Measurements from ENCODE around the gene SAA1. TPM values are rescaled to one million over a fixed set of nuclear protein-coding genes. Genes with fewer than 3 reads are reported as not detected.

The SAA1 gene
- total RNA-seq: 13.3 TPM
- long read RNA-seq, partial matches to known transcripts: 0 of 3 reads
- long read RNA-seq, other reads (novel, unspliced or antisense): 0 of 3 reads

DNA sequence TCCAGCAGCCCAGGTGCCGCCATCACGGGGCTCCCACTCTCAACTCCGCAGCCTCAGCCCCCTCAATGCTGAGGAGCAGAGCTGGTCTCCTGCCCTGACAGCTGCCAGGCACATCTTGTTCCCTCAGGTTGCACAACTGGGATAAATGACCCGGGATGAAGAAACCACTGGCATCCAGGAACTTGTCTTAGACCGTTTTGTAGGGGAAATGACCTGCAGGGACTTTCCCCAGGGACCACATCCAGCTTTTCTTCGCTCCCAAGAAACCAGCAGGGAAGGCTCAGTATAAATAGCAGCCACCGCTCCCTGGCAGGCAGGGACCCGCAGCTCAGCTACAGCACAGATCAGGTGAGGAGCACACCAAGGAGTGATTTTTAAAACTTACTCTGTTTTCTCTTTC is at the start of gene SAA1:
Gene SAA1, plus strand, starts transcription at position 316 of the 400 bp plus-strand sequence. CDS start 624 bp downstream, outside the sequence.
- H3K27ac ChIP-seq: no peak within 1 kb of the TSS
- no peaks in the 10 kb centered on the region for H3K36me3 ChIP-seq
- H3K4me1 ChIP-seq: peaks cover 4% of the 10 kb centered on the region
- no peaks in the 10 kb centered on the region for H3K27me3 ChIP-seq
- no peak for ATAC-seq
- intact Hi-C loops (cut with DNase I): no loop called here
- no peak for DNase-seq
- no peaks in the 10 kb centered on the region for H3K9me3 ChIP-seq
- H3K4me3 ChIP-seq: no peak within 1 kb of the TSS
- TF ChIP-seq, protein P1, sequence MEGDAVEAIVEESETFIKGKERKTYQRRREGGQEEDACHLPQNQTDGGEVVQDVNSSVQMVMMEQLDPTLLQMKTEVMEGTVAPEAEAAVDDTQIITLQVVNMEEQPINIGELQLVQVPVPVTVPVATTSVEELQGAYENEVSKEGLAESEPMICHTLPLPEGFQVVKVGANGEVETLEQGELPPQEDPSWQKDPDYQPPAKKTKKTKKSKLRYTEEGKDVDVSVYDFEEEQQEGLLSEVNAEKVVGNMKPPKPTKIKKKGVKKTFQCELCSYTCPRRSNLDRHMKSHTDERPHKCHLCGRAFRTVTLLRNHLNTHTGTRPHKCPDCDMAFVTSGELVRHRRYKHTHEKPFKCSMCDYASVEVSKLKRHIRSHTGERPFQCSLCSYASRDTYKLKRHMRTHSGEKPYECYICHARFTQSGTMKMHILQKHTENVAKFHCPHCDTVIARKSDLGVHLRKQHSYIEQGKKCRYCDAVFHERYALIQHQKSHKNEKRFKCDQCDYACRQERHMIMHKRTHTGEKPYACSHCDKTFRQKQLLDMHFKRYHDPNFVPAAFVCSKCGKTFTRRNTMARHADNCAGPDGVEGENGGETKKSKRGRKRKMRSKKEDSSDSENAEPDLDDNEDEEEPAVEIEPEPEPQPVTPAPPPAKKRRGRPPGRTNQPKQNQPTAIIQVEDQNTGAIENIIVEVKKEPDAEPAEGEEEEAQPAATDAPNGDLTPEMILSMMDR (IDR thresholded peaks at IDR 0.05): no peak

DNA sequence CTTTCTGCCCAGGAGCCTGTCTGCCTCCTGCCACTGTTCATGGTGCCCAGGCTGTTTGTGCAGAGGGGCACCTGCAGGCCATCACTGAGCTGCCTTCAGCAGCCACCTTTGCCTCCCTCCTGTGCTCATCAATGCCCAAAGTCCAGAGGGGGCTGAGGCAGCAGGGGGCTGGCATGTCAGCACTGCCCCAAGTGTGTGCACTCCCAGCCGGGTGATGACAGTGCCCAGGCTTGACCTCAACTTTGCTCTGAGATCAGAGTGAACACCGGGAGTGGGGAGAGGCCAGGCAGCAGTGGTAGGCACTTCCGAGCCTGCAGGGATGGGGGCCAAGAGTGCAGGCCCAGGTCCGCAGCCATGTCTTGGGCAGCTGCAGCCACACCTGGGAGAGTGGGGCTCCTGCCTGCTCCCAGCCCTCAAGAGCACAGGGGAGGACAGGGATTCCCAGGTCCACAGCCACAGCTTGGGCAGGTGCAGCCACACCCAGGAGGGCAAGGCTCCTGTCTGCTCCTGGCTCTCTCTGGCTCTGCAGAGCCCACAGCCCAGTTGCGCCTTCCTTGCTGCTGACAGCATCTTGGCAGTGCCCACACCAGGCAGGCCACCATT is 44.7 kb upstream of the SAA1 start:
- Histone ChIP-seq H3K27me3 (no peaks in the 10 kb centered on the region), H3K9me3 (no peaks in the 10 kb centered on the region), H3K4me3 (no peak overlapping the region), H3K27ac (no peak overlapping the region), H3K4me1 (no peaks in the 10 kb centered on the region), H3K36me3 (no peaks in the 10 kb centered on the region)
- TF ChIP-seq, protein P1 (IDR thresholded peaks at IDR 0.05): no peak
- ATAC-seq (peak; percentile 43), DNase-seq (no peak)
- intact Hi-C loops (cut with DNase I): no loop called here

DNA sequence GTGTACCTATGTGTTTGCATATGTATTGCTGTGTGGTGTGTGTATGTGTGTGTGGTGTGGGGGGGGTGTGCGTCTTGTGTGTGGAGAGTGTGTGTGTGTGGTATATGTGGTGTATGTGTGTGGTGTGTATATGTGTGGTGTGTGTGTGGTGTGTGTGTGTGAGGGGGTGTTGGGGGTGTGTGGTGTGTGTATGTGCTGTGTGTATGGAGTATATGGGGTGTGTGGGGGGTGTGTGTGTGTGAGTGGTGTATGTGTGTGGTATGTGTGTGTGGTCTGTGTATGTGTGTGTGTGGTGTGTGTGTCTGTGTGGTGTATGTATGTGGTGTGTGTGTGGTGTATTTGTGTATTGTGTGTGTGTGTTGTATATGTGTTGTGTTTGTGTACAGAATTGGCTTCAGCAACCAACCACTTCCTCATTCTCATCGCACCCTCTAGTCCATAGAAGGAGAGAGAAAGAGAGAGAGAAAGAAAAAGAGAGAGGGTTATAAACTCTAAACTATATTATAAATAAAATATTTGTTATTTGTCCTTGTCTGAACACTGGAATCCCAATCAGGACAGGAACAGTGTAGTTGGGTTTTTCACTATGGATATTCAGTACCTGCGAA is 43.1 kb upstream of the SAA1 start:
- H3K27ac ChIP-seq: no peak overlapping the region
- no peaks in the 10 kb centered on the region for H3K27me3 ChIP-seq
- no peaks in the 10 kb centered on the region for H3K9me3 ChIP-seq
- ATAC-seq: no peak
- TF ChIP-seq, protein P1 (IDR thresholded peaks at IDR 0.05): no peak
- H3K4me3 ChIP-seq: no peak overlapping the region
- intact Hi-C loops (cut with DNase I): no loop called here
- no peak for DNase-seq
- H3K36me3 ChIP-seq: no peaks in the 10 kb centered on the region
- H3K4me1 ChIP-seq: no peaks in the 10 kb centered on the region

DNA sequence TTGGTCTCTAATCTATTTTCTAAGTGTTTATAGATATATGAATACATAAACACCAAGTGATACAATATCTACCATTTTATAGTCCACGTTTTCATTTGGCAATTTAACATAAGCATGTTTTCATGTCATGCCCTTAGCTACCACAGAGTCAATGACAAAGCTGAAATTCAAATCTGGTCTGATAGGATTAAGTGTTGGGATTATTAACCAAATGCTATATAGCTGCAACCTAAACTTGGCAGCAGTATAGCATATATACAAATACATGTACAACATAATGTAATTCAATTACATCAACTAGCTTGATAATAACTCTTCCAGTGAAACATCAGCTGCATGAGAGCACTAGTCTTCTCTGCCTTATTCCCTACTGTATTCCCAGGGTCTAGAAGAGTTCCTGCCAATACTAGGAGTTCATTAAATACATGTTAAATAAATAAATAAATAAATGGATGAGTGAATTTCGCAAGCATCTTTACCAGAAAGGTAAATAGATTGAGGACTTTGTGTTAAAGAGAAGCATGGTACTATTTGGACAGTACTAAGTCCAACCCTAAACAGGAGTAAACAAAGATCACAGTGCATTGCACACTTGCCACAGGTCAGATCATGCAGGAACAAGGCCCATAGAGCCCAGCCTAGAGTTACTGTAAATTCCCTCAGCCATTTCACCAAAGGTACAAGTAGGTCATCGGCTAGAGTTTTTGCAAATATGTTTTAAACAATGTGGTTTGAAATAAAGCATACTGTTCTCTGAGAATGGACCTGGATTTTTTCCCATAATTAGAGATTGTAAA is 42.3 kb upstream of the SAA1 start:
- Histone ChIP-seq H3K4me3 (no peak overlapping the region), H3K27me3 (no peaks in the 10 kb centered on the region), H3K9me3 (no peaks in the 10 kb centered on the region), H3K36me3 (no peaks in the 10 kb centered on the region), H3K27ac (no peak overlapping the region), H3K4me1 (no peaks in the 10 kb centered on the region)
- intact Hi-C loops (cut with DNase I): no loop called here
- TF ChIP-seq, protein P1 (IDR thresholded peaks at IDR 0.05): no peak
- DNase-seq: no peak
- ATAC-seq: no peak

DNA sequence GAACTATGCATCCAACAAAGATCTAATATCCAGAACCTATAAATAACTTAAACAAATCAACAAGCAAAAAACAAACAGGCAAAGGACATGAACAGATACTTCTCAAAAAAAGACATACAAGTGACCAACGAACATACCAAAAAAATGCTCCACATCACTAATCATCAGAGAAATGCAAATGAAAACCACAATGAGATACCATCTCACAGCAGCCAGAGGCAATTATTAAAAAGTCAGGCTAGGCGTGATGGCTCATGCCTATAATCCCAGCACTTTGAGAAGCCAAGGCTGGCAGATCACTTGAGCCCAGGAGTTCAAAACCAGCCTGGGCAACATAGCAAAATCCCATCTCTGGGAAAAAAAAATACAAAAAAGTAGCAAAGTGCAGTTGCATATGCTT is 40.2 kb upstream of the SAA1 start:
- intact Hi-C loops (cut with DNase I): no loop called here
- DNase-seq: no peak
- H3K4me1 ChIP-seq: no peaks in the 10 kb centered on the region
- no peak overlapping the region for H3K4me3 ChIP-seq
- no peak overlapping the region for H3K27ac ChIP-seq
- no peaks in the 10 kb centered on the region for H3K27me3 ChIP-seq
- TF ChIP-seq, protein P1 (IDR thresholded peaks at IDR 0.05): no peak
- no peaks in the 10 kb centered on the region for H3K9me3 ChIP-seq
- no peaks in the 10 kb centered on the region for H3K36me3 ChIP-seq
- no peak for ATAC-seq
